GM19240 (cell line): ENCODE results near the gene PLPPR5.
"Not testable (repeated sequence)": the region's sequence is repeated elsewhere in the genome, so short reads cannot be mapped to it uniquely, and the experiment has no call there.

Experiments
- DNase-seq: peaks from one replicate; pipeline ENCODE4 v3.0.0; 2011; ENCODE audit warnings: low spot score; ENCODE audit not compliant: insufficient read length

PLPPR5 gene

GRCh38 chr1:99004861-99005442, at the start of gene PLPPR5:
TSS of gene PLPPR5 (minus strand) at chr1:99004861. CDS start at chr1:99004671, 190 bp downstream.
- no peak for DNase-seq

- DNase-seq = no peak
These were observed 47.1 kb upstream of the PLPPR5 start for GRCh38 chr1:99051611-99052283.

- DNase-seq = no peak
These were observed 45.1 kb upstream of the PLPPR5 start for GRCh38 chr1:99049745-99050144.

GRCh38 chr1:99036746-99037145, 32.1 kb upstream of the PLPPR5 start:
- not testable (repeated sequence) for DNase-seq

DNA sequence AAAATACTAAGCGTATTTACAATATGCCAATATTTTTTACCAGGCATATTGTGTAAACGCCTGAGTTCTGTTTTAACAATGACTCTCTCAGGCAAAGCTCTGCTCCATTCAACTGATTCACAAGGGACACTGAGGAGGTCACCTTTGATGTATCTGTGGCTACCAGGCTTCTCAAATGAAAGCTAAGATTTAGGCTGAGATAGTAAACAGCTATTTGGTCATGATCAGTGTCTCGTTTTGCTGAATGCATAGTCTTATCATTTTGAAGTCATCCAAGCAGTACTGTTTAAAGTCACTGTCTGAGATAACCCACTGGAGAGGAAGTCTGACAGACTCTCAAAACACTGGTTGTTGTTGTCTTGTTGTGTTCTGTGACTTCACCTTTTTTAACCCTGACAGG, 13.7 kb upstream of the PLPPR5 start:
- no peak for DNase-seq

GRCh38 chr1:99017655-99018054, 13.0 kb upstream of the PLPPR5 start:
- no peak for DNase-seq

DNA sequence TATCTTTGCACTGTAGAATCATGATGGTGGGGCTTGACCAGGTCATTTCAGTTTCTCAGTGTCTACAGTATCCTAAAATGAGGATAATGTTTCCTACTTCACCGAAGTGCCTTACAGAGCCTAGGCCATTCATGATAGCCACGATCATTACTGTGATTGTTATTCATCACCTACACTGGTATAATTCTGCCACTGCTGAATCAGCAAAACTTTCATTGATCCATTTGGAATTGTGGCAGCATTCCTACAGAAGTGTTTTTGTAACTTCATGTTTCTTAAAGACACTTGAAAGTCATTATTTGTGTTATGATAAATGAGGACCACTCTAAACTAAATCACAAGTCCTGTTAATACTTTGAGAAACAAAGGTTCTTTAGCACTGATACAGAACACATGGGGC, 6.0 kb upstream of the PLPPR5 start:
- no peak for DNase-seq

GRCh38 chr1:99007366-99007765, 2.7 kb upstream of the PLPPR5 start:
- no peak for DNase-seq

GRCh38 chr1:99005537-99005942, 879 bp upstream of the PLPPR5 start:
- DNase-seq = no peak

DNA sequence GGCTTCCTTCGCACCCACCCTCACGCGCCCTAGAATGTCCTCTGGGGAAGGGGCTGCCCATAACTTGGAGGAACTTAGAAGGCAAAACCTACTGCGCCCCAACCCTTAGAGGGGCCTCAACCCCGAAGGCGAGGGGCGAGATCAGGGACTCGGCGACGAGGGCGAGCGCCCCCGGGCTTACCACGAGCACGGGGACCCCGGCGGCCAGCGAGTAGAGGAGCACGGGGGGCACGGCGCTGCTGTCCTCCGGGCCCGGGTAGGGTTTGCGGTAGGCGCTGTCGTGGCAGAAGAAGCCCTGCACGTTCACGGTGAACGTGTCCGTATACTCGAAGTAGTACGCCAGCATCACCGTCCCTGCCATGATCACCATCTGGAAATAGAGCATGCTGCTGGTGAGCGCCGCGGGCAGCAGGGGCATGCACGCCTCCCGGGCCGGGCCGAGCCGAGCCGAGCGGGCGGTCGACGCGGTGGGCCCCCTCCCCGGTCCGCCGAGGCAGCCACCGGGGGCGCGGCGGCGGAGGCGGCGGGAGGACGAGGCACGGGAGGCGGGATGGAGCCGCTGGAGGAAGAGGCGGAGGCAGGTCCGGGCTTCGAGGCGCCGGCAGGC, 304 bp downstream of the PLPPR5 start:
- DNase-seq = no peak

DNA sequence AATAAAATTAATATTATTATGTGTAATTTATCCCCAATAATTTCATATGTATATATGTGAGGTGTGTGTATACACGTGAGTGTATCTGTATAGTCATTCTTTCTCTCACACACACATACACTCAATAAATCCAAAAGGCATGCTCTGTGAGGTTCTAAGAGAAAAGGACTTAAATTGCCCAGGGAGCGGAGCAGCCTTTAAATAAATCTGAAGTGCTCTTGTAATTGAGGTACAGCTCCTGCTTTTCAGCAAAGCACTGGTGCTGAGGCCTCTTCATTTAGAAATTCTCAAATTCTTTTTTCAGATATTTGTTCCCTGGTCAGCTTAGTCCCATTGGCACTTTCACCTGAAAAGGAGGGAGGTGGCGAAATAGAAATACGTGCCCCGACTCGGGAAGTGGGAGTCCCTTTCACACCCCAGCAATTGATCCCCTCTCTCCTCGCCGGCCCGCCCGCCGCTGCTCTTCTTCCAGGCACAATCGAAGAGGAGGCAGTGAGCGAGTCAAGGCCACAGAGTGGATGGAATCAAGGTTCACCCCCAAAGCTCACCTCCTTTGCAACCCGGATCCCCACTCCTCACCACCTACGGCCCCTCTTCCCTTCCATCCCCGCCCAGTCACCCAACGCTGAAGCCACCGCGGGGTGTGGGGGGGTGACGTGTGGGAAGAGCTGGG, 944 bp downstream of the PLPPR5 start:
- no peak for DNase-seq

- no peak for DNase-seq
These were observed 11.8 kb downstream of the PLPPR5 start for GRCh38 chr1:98992844-98993243.

GRCh38 chr1:98991127-98992012, 13.3 kb downstream of the PLPPR5 start:
- no peak for DNase-seq

- no peak for DNase-seq
These were observed 15.1 kb downstream of the PLPPR5 start for GRCh38 chr1:98989556-98989907.

GRCh38 chr1:98988904-98989555, 15.6 kb downstream of the PLPPR5 start:
- DNase-seq = no peak

DNA sequence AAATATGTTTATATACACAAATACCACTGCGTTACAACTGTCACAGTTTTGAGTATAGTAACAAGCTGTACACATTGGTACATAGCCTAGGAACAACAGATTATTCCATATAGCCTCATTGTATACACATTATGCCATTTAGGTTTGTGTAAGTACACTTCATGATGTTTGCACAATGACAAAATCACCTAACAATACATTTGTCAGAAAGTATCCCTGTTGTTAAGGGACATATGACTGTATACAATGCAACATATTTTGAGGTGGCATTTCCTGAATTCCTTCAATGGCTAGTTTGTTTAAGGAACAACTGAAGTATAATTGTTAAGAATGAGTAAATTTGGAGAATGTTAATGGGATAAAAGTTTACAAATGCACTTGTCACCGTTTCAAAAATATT, 19.0 kb downstream of the PLPPR5 start:
- no peak for DNase-seq

DNA sequence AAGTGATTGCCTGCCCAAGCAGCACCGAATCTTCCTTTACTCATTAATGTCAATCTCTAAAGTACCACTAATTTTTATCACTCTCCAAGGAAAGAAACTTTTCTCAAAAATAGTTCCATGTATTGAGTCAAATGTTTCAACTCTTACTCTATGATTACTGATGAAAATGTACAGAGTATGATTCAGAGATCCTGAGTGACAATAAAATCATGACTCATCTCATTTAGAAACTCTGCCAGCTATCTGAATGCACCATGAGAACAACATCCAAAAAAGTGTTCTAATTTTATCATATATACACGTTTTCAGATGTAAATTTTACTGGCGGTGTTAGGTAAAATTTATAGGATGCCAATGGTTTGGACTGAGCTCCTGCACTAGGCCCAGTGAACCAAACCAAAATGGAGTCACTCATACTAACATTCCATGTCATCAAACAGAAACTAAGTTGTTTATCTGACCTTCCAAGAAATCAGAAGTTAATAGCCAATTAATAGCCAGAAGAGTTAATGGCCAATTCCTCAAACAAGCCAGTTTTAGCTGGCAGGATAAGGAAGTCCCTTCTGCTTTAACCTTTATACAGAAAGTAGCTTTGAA, 22.6 kb downstream of the PLPPR5 start:
- DNase-seq = no peak

- no peak for DNase-seq
These were observed 25.2 kb downstream of the PLPPR5 start for GRCh38 chr1:98979463-98979862.

DNA sequence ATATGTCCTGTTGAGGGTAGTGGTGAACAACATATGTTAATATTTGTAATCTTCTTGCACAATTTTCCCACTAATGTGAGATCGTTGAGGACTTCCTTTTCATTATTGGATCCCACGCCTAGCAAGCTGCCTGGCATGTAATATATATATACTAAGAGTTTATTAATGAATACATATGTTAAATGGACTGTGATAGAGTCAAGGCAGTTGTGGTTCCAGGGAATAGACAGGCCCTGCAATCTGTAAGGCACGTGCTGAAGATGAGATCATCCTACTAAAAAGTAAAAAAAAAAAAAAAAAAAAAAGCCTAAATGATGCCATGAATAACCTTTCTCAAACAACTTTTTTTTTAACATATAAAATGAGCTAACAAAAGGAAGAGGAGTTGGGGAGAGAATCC, 28.9 kb downstream of the PLPPR5 start:
- DNase-seq = no peak

DNA sequence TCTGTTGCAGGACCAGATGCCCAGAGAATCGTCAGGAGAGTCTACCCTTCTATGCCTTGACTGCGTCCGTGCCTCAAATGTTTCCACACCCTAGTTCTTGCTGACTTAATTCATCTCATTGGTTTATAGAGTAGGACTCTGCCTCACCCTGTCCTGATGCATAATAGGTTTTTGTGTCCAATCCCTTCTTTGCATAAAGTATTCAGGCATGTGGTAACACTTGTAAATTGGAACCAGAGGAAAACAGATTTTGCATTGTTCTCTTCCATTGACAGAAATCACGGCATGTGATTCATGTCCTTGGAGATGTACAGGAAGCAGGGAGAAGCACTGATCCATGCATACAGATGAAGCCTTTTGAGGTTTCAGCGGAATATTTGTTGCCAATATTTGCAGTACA, 29.5 kb downstream of the PLPPR5 start:
- DNase-seq = no peak
